Medulla oblongata (tissue), 1 donor: Measurements from ENCODE around the gene FAT1.

Experiments used
- DNase-seq: peaks from one replicate; pipeline ENCODE4 v3.0.0-alpha.2; 2015; ENCODE audit errors: extremely low spot score

Gene FAT1

GRCh38 chr4:186658657-186659056 lies 65.0 kb downstream of the FAT1 start:
- DNase-seq, result no peak

- peak; percentile 79 for DNase-seq
These were observed 65.9 kb downstream of the FAT1 start for GRCh38 chr4:186657764-186658163.

GRCh38 chr4:186653969-186654368 lies 69.7 kb downstream of the FAT1 start:
- no peak for DNase-seq

GRCh38 chr4:186651624-186652023 lies 72.0 kb downstream of the FAT1 start:
- peak; percentile 88 for DNase-seq

GRCh38 chr4:186651181-186651603 lies 72.5 kb downstream of the FAT1 start:
- DNase-seq, result peak; percentile 67

GRCh38 chr4:186650401-186651180 lies 73.1 kb downstream of the FAT1 start:
- DNase-seq, result peak; percentile 25

GRCh38 chr4:186647821-186648220 lies 75.8 kb downstream of the FAT1 start:
- no peak for DNase-seq

GRCh38 chr4:186644737-186645261 lies 78.9 kb downstream of the FAT1 start:
- peak; percentile 10 for DNase-seq

GRCh38 chr4:186644311-186644638 lies 79.4 kb downstream of the FAT1 start:
- DNase-seq, result no peak

GRCh38 chr4:186643501-186644310 lies 80.0 kb downstream of the FAT1 start:
- DNase-seq, result no peak

GRCh38 chr4:186642998-186643397 lies 80.7 kb downstream of the FAT1 start:
- no peak for DNase-seq

- DNase-seq, result no peak
These were observed 81.1 kb downstream of the FAT1 start for GRCh38 chr4:186642530-186642929.

GRCh38 chr4:186634591-186635128 lies 89.0 kb downstream of the FAT1 start:
- DNase-seq, result no peak

- DNase-seq, result no peak
These were observed 89.8 kb downstream of the FAT1 start for GRCh38 chr4:186633844-186634243.

- DNase-seq, result no peak
These were observed 93.5 kb downstream of the FAT1 start for GRCh38 chr4:186630128-186630527.

- no peak for DNase-seq
These were observed 95.5 kb downstream of the FAT1 start for GRCh38 chr4:186628058-186628711.

GRCh38 chr4:186627226-186627865 lies 96.3 kb downstream of the FAT1 start:
- no peak for DNase-seq

GRCh38 chr4:186624951-186625350 lies 98.7 kb downstream of the FAT1 start:
- DNase-seq, result no peak

GRCh38 chr4:186623546-186623945 lies 100.1 kb downstream of the FAT1 start:
- DNase-seq, result no peak

- no peak for DNase-seq
These were observed 100.7 kb downstream of the FAT1 start for GRCh38 chr4:186622788-186623464.

GRCh38 chr4:186621959-186622553 lies 101.6 kb downstream of the FAT1 start:
- no peak for DNase-seq
